GM12878 (cell line): ENCODE measurements around the gene CIROP. TPM values are rescaled to one million over a fixed set of nuclear protein-coding genes. Genes with fewer than 3 reads are reported as not detected.

Experiments used
- ATAC-seq: fragments of 200-7000 bp; cut with Tn5 transposase; 3 replicates; pipeline ENCODE4 v1.9.1; 2020; ENCODE audit warnings: mild to moderate bottlenecking, moderate library complexity
- BruUV-seq: library from RNA; stranded (reverse); fragments of 400-500 nt; replicated peaks from 2 replicates; lab custom pipeline; 2021; lab: Mats Ljungman, UMichigan
- CTCF ChIA-PET: fragments of 300-600 bp; sonication (Branson Sonifier 250); formaldehyde crosslinking; extraction: SDS; loops from one replicate; lab custom pipeline; 2021; ENCODE audit warnings: inconsistent platforms; lab: Yijun Ruan, JAX
- POLR2A ChIA-PET: fragments of 350-600 bp; formaldehyde crosslinking; extraction: SDS; loops from one replicate; lab custom pipeline; 2021; ENCODE audit warnings: inconsistent platforms; lab: Charles Lee
- RAD21 ChIA-PET: fragments of 300-600 bp; sonication (Branson Sonifier 250); formaldehyde crosslinking; loops from one replicate; lab custom pipeline; 2023; ENCODE audit warnings: antibody characterized with exemption; ENCODE audit not compliant: unreplicated experiment; lab: Charles Lee
- SMC1A ChIA-PET: fragments of 300-600 bp; sonication (Branson Sonifier 250); formaldehyde crosslinking; loops from one replicate; lab custom pipeline; 2023; ENCODE audit not compliant: unreplicated experiment, uncharacterized antibody; lab: Charles Lee
- DNase-seq: peaks from one replicate; pipeline ENCODE4 v3.0.0-alpha.2; 2011; ENCODE audit warnings: low read depth, low spot score
- FAIRE-seq: peaks from 3 replicates; lab custom pipeline; 2011; peaks lifted over from hg19 to GRCh38; lab: Jason Lieb, UNC
- H2AFZ ChIP-seq: 2 replicates; pipeline ENCODE4 v1.6.0; 2011; ENCODE audit warnings: low read depth, low read length, control low read depth; ENCODE audit not compliant: control insufficient read depth
- H3K27ac ChIP-seq: 2 replicates; pipeline ENCODE4 v1.5.1; 2011; ENCODE audit warnings: control low read depth; ENCODE audit not compliant: control insufficient read depth, insufficient read depth
- H3K27me3 ChIP-seq, 2 experiments: replicated peaks in 1 of 2; 2 replicates each; pipeline versions ENCODE4 v1.6.0 to v1.6.1; 2011; ENCODE audit warnings: low read length in 1 of 2; ENCODE audit not compliant: control insufficient read depth in 2 of 2, insufficient read depth in 2 of 2
- H3K36me3 ChIP-seq, 2 experiments: 2 replicates each; pipeline ENCODE4 v1.5.1; 2011; ENCODE audit warnings: low read length in 1 of 2; ENCODE audit not compliant: control insufficient read depth in 2 of 2, insufficient read depth in 2 of 2
- H3K4me1 ChIP-seq: 2 replicates; pipeline ENCODE4 v1.6.1; 2011; ENCODE audit warnings: mild to moderate bottlenecking, low read length, moderate library complexity, mixed read lengths; ENCODE audit not compliant: control insufficient read depth, insufficient read depth
- H3K4me2 ChIP-seq: 2 replicates; pipeline ENCODE4 v1.6.0; 2011; ENCODE audit warnings: control low read depth; ENCODE audit not compliant: control insufficient read depth, insufficient read depth
- H3K4me3 ChIP-seq: fragments of 200-600 bp; sonication (generic); 2 replicates; pipeline ENCODE4 v1.5.1; 2016
- H3K79me2 ChIP-seq: 2 replicates; pipeline ENCODE4 v1.6.0; 2011; ENCODE audit warnings: low read length; ENCODE audit not compliant: control insufficient read depth, insufficient read depth
- H3K9ac ChIP-seq: 2 replicates; pipeline ENCODE4 v1.8.0; 2011; ENCODE audit warnings: low read length, control low read depth, mixed read lengths; ENCODE audit not compliant: control insufficient read depth, insufficient read depth
- H3K9me3 ChIP-seq: replicated peaks from 3 replicates; pipeline ENCODE4 v1.5.1; 2011; ENCODE audit warnings: mild to moderate bottlenecking, low read length; ENCODE audit not compliant: control insufficient read depth, insufficient read depth
- H4K20me1 ChIP-seq: 2 replicates; pipeline ENCODE4 v1.6.0; 2011; ENCODE audit not compliant: control insufficient read depth, insufficient read depth
- CBX3 ChIP-seq: fragments of 200-600 bp; sonication (generic); IDR thresholded peaks from 2 replicates; pipeline ENCODE4 v1.6.1; 2016; ENCODE audit warnings: low read depth, borderline replicate concordance
- CBX5 ChIP-seq: sonication (generic); IDR thresholded peaks from 2 replicates; pipeline ENCODE4 v1.6.1; 2016; ENCODE audit warnings: low read depth, moderate library complexity, mild to moderate bottlenecking, inconsistent platforms
- ESRRA ChIP-seq: IDR thresholded peaks from 2 replicates; pipeline ENCODE4 v1.6.1; 2012; ENCODE audit warnings: mild to moderate bottlenecking, low read length, improper control_type of control experiment
- HDAC6 ChIP-seq: fragments of 200-600 bp; sonication (generic); IDR thresholded peaks from one replicate; pipeline ENCODE4 v1.8.0; 2017; ENCODE audit warnings: antibody characterized with exemption; ENCODE audit not compliant: unreplicated experiment
- IKZF1 ChIP-seq: fragments of 450-650 bp; conservative IDR thresholded peaks from 2 replicates; pipeline ENCODE4 v1.6.1; 2017; ENCODE audit warnings: antibody characterized with exemption, mild to moderate bottlenecking
- IRF4 ChIP-seq: IDR thresholded peaks from 2 replicates; pipeline ENCODE4 v1.6.1; 2011; ENCODE audit warnings: low read depth, low read length
- POLR2A ChIP-seq: IDR thresholded peaks from 2 replicates; pipeline ENCODE4 v1.6.1; 2011; ENCODE audit warnings: low read depth, mild to moderate bottlenecking, low read length
- POLR2AphosphoS2 ChIP-seq: IDR thresholded peaks from 2 replicates; pipeline ENCODE4 v1.6.1; 2011; ENCODE audit warnings: low read depth, mild to moderate bottlenecking, low read length, improper control_type of control experiment, moderate library complexity
- RAD21 ChIP-seq: IDR thresholded peaks from 2 replicates; pipeline ENCODE4 v1.6.1; 2011; ENCODE audit warnings: mild to moderate bottlenecking, low read depth, low read length, moderate library complexity; ENCODE audit not compliant: insufficient read depth
- RBBP5 ChIP-seq: fragments of 200-600 bp; sonication (generic); conservative IDR thresholded peaks from 2 replicates; pipeline ENCODE4 v1.6.1; 2016
- STAT1 ChIP-seq: fragments of 450-650 bp; conservative IDR thresholded peaks from 2 replicates; pipeline ENCODE4 v1.6.1; 2014; ENCODE audit warnings: antibody characterized with exemption, mild to moderate bottlenecking
- SUPT20H ChIP-seq: IDR thresholded peaks from 2 replicates; pipeline ENCODE4 v1.6.1; 2011; ENCODE audit warnings: low read depth, mild to moderate bottlenecking, low read length, moderate library complexity, borderline replicate concordance; ENCODE audit not compliant: control insufficient read depth
- TCF12 ChIP-seq: IDR thresholded peaks from 2 replicates; pipeline ENCODE4 v1.6.1; 2011; ENCODE audit warnings: low read depth, mild to moderate bottlenecking, low read length
- YBX1 ChIP-seq: fragments of 450-650 bp; IDR thresholded peaks from 2 replicates; pipeline ENCODE4 v1.6.1; 2016; ENCODE audit warnings: antibody characterized with exemption
- ZNF217 ChIP-seq: fragments of 450-650 bp; IDR thresholded peaks from 2 replicates; pipeline ENCODE4 v1.6.1; 2017; ENCODE audit warnings: antibody characterized with exemption, mild to moderate bottlenecking
- ZNF274 ChIP-seq: IDR thresholded peaks from one replicate; pipeline ENCODE4 v1.8.0; 2011; ENCODE audit not compliant: insufficient read length, insufficient read depth
- WGBS: methylation state at CpG from one replicate; pipeline ENCODE4 v1.1.6; 2016; ENCODE audit warnings: low lambda C conversion rate; ENCODE audit not compliant: insufficient replicate concordance, insufficient coverage; ENCODE audit errors: missing lambda C conversion rate; 5-methylcytosine and 5-hydroxymethylcytosine counted together
- in situ Hi-C: fragments of 300-500 bp; cut with MboI; formaldehyde crosslinking; loops from 9 replicates; pipeline ENCODE4 v1.14.3; 2018; ENCODE audit warnings: mixed read lengths
- intact Hi-C: fragments of 100-400 bp; cut with micrococcal nuclease; formaldehyde crosslinking; loops from one replicate; pipeline ENCODE4 v1.14.2; 2022; ENCODE audit not compliant: unreplicated experiment
- polyA plus RNA-seq, 11 experiments: library from polyadenylated mRNA; depleted of rRNA in 4 of 11; unstranded in 6 of 11; stranded (reverse) in 5 of 11; fragments of >200 nt; fragmentation: Nextera tagmentation in 4 of 11; fragmentation: Illumina TruSeq in 1 of 11; extraction: Ambion mirVana in 4 of 11; extraction: Trizol in 1 of 11; gene quantifications; 1 replicate in 1 of 11; 2 replicates in 10 of 11; pipeline versions ENCODE4 v1.2.1 to v1.2.3, GENCODE V29; 2011 to 2016; ENCODE audit warnings: inconsistent platforms in 2 of 11, missing spikeins in 2 of 11, low read depth in 1 of 11
- total RNA-seq, 4 experiments: library from RNA; depleted of rRNA in 3 of 4; stranded (reverse); fragments of >200 nt in 3 of 4; fragmentation: Illumina TruSeq in 1 of 4; extraction: Trizol in 1 of 4; gene quantifications; 2 replicates each; pipeline versions ENCODE4 v1.2.1 to v1.2.3, GENCODE V29; 2013 to 2021
- TF ChIP-seq, protein P1 (sequence below): fragments of 450-650 bp; formaldehyde crosslinking; IDR thresholded peaks from 2 replicates; pipeline ENCODE4 v1.4.0; 2022; ENCODE audit warnings: mild to moderate bottlenecking, moderate library complexity

Gene CIROP
- total and polyA plus RNA-seq, 10 of the 15 experiments (the other 5 are each of a cell fraction or from before 2014, with no cell fraction given), result not detected

DNA sequence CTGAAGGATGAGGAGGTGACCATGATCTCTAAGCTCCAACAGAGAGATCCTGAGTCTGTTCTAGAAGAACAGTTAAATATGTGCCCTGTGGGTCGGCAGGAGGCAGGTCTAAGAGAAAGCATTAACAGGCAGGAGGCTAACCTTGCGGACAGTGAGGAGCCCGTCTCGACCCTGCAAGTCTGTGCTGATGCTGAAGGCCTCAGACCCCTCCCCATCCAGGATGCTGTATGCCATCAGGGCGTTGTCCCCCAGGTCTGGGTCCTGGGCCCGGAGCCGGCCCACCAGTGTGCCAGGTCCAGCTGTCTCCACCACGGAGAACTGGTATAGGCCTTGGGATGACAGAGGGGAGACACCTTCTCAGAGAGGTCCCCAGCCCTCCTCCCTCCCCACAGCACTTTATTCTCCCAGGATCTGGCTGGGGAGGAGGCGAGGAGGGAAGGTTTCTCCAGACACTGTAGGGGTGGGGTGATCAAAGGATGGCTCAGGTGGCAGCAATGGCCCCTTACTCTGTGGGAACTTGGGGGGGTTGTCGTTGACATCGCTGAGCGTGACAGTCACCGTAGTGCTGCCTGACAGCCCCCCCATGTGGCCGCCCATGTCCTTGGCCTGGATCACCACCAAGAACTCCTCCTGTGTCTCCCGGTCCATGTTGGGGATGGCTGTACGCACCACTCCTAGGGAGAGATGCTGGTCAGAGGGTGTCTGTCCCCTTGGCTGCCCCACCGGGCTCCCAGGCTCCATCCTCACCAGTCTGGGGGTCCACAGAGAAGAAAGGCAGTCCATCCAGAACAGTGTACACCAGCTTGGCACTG, 50.6 kb downstream of the CIROP start (continued):
- TF ChIP-seq CBX3 (no peak), ESRRA (no peak), RAD21 (peak; percentile 59), CBX5 (no peak)

DNA sequence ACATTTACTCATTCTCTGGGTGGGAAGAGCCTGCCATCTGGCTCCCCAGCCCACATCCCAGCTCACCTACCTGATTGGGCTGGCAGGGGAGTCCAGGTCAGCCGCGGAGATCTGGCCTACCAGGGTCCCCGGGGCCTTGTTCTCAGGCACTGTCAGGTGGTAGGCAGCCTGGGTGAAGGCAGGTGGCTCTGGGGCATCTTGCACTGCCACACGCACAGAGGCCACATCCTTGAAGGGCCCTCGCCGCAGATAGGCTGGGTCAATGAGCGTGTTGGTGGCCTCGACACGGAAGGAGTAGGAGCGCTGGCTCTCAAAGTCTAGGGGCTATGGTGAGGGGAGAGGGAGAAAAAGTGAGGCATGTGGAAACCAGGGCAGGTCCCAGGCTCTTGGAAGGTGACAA, 51.4 kb downstream of the CIROP start:
- no peak for ATAC-seq
- no peak for DNase-seq
- Histone ChIP-seq H3K9me3 (no peaks in the 10 kb centered on the region), H3K4me2 (no peak overlapping the region), H3K27me3 (no peaks in the 10 kb centered on the region), H3K79me2 (no peaks in the 10 kb centered on the region), H3K36me3 (no peaks in the 10 kb centered on the region), H4K20me1 (no peaks in the 10 kb centered on the region), H3K4me1 (peaks cover 12% of the 10 kb centered on the region), H3K9ac (no peak overlapping the region), H2AFZ (no peak overlapping the region), H3K27ac (no peak overlapping the region), H3K4me3 (no peak overlapping the region)
- FAIRE-seq, result no peak
- POLR2A ChIA-PET, result interaction anchor here (1.1 to 2.7 kb wide), 2 partner anchors 47 to 58 kb away, joined by 4 to 8 read pairs; no protein-coding TSS in a partner anchor
- intact Hi-C loops, result no loop called here
- RAD21 ChIA-PET, result interaction anchor here (0.9 to 10.8 kb wide), 3 partner anchors 47 to 68 kb away, joined by 4 to 224 read pairs (median 166); partner anchors contain the start of gene AJUBA
- CTCF ChIA-PET, result interaction anchor here (1.0 to 18.3 kb wide), 7 partner anchors 9 to 79 kb away, joined by 3 to 853 read pairs (median 4); partner anchors contain the start of gene AJUBA
- TF ChIP-seq YBX1, result no peak
- no peak for TF ChIP-seq SUPT20H
- no peak for TF ChIP-seq ZNF217
- TF ChIP-seq IKZF1, result no peak
- no peak for TF ChIP-seq RAD21
- TF ChIP-seq STAT1, result no peak
- TF ChIP-seq POLR2A, result no peak
- TF ChIP-seq RBBP5, result no peak
- no peak for TF ChIP-seq ZNF274
- no peak for TF ChIP-seq HDAC6
- no peak for TF ChIP-seq IRF4
- TF ChIP-seq, protein P1, sequence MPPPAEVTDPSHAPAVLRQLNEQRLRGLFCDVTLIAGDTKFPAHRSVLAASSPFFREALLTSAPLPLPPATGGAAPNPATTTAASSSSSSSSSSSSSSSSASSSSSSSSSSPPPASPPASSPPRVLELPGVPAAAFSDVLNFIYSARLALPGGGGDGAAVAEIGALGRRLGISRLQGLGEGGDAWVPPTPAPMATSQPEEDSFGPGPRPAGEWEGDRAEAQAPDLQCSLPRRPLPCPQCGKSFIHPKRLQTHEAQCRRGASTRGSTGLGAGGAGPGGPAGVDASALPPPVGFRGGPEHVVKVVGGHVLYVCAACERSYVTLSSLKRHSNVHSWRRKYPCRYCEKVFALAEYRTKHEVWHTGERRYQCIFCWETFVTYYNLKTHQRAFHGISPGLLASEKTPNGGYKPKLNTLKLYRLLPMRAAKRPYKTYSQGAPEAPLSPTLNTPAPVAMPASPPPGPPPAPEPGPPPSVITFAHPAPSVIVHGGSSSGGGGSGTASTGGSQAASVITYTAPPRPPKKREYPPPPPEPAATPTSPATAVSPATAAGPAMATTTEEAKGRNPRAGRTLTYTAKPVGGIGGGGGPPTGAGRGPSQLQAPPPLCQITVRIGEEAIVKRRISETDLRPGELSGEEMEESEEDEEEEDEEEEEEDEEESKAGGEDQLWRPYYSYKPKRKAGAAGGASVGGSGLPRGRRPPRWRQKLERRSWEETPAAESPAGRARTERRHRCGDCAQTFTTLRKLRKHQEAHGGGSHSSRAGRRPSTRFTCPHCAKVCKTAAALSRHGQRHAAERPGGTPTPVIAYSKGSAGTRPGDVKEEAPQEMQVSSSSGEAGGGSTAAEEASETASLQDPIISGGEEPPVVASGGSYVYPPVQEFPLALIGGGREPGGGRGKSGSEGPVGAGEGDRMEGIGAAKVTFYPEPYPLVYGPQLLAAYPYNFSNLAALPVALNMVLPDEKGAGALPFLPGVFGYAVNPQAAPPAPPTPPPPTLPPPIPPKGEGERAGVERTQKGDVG (CRISPR knock-in tag), result no peak
- no peak for TF ChIP-seq TCF12
- TF ChIP-seq POLR2AphosphoS2, result no peak
- BruUV-seq, result no TSS peak
- WGBS, result 75% methylated on average over 10 of the region's 10 CpGs
- SMC1A ChIA-PET, result interaction anchor here (0.6 to 8.7 kb wide), 3 partner anchors 9 to 67 kb away, joined by 3 to 156 read pairs (median 77); no protein-coding TSS in a partner anchor
- in situ Hi-C loops, result loop anchor here (5.0 kb wide), 1 partner anchor 61 kb away; no protein-coding TSS in a partner anchor
